ENCODE results near the gene ARID3B. TPM values are rescaled to one million over a fixed set of nuclear protein-coding genes. Genes with fewer than 3 reads are reported as not detected.

ARID3B gene
- total RNA-seq, 1 experiment from 2014 or later = 101 TPM

DNA sequence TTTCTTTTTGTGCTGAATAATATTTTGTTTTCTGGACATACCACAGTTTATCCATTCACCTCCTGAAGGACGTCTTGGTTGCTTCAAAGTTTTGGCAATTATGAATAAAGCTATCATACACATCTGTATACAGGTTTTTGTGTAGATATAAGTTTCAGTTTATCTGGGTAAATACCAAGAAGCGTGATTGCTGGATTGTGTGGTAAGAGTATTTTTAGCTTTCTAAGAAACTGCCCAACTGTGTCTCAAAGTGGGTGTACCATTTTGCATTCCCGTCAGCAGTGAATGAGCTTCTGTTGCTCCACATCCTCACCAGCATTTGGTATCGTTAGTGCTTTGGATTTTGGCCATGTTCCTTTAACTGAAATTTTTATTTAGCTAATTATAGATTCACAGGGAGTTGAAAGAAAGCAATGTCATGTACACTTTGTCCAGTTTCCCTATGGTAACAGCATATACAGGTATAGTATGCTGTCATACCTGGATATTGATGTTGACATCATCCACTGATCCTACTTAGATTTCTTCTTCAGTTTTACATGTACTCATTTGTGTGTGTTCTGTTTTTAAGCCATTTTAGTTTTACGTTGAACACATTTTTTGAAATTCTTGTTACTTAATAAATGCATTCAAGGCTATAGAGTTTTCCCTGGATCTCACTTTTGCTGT, 11.9 kb downstream of the ARID3B start:
- H2BK12ac ChIP-seq (ENCODE audit: insufficient read length, low read depth, low read length) = no peak overlapping the region
- no CpG with 5 or more reads among the region's 5 CpGs for WGBS (ENCODE audit: extremely low coverage, insufficient read length, low lambda C conversion rate)
- no peaks in the 10 kb centered on the region for H3K27me3 ChIP-seq (ENCODE audit: insufficient read depth, low read length)
- H2AFZ ChIP-seq (ENCODE audit: low read length) = no peak overlapping the region
- H3K27me3 Mint-ChIP-seq (ENCODE audit: low read depth) = no peaks in the 10 kb centered on the region
- TF ChIP-seq, protein P1, sequence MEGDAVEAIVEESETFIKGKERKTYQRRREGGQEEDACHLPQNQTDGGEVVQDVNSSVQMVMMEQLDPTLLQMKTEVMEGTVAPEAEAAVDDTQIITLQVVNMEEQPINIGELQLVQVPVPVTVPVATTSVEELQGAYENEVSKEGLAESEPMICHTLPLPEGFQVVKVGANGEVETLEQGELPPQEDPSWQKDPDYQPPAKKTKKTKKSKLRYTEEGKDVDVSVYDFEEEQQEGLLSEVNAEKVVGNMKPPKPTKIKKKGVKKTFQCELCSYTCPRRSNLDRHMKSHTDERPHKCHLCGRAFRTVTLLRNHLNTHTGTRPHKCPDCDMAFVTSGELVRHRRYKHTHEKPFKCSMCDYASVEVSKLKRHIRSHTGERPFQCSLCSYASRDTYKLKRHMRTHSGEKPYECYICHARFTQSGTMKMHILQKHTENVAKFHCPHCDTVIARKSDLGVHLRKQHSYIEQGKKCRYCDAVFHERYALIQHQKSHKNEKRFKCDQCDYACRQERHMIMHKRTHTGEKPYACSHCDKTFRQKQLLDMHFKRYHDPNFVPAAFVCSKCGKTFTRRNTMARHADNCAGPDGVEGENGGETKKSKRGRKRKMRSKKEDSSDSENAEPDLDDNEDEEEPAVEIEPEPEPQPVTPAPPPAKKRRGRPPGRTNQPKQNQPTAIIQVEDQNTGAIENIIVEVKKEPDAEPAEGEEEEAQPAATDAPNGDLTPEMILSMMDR (conservative IDR thresholded peaks at IDR 0.05) = no peak
- no peak overlapping the region for H2AK5ac ChIP-seq (ENCODE audit: insufficient read length, low read length)
- no peak overlapping the region for H3K14ac ChIP-seq (ENCODE audit: insufficient read depth, low read length)
- no peak overlapping the region for H4K91ac ChIP-seq (ENCODE audit: insufficient read length, low read depth, low read length)
- H3K23ac ChIP-seq (ENCODE audit: insufficient read length, low read depth, low read length) = no peak overlapping the region
- no peak overlapping the region for H3K4ac ChIP-seq (ENCODE audit: low read depth, low read length)
- peaks cover 3 to 8% of the 10 kb centered on the region in 2 experiments; a peak in 3 of 4 replicates for H3K4me1 Mint-ChIP-seq
- H2BK15ac ChIP-seq (ENCODE audit: low read depth, low read length) = no peak overlapping the region
- H4K8ac ChIP-seq (replicated peaks; ENCODE audit: insufficient read length, low read depth, low read length) = no peak overlapping the region
- no peaks in the 10 kb centered on the region for H3K9me3 Mint-ChIP-seq
- H3K27ac ChIP-seq (ENCODE audit: insufficient read length, low read depth, low read length) = no peak overlapping the region
- H3K23me2 ChIP-seq (ENCODE audit: insufficient read length, low read depth, low read length, poor library complexity, severe bottlenecking) = no peaks in the 10 kb centered on the region
- H3T11ph ChIP-seq (ENCODE audit: low read length) = no peak overlapping the region
- H3K4me1 ChIP-seq (ENCODE audit: insufficient read depth, low read length) = no peaks in the 10 kb centered on the region
- H2BK120ac ChIP-seq (ENCODE audit: low read depth, low read length, poor library complexity, severe bottlenecking) = no peak overlapping the region
- H3K4me3 Mint-ChIP-seq = no peak overlapping the region
- peaks cover 13% of the 10 kb centered on the region for H3K79me1 ChIP-seq (ENCODE audit: insufficient read depth, low read depth, low read length, poor library complexity, severe bottlenecking)
- no peak overlapping the region for H4K5ac ChIP-seq (ENCODE audit: insufficient read length, low read depth, low read length)
- H4K20me1 ChIP-seq (ENCODE audit: control insufficient read depth, insufficient read depth, insufficient read length) = no peaks in the 10 kb centered on the region
- H3K18ac ChIP-seq (ENCODE audit: insufficient read length, low read depth, low read length) = no peak overlapping the region
- H3K79me2 ChIP-seq (ENCODE audit: insufficient read depth, low read length) = peaks cover 25% of the 10 kb centered on the region; the same call in 1 of the 2 replicates
- peak overlapping the region in 1 of 3 experiments; percentile 68; a peak in 1 of 7 replicates for H3K27ac Mint-ChIP-seq
- no peak overlapping the region for H3K9ac ChIP-seq (ENCODE audit: extremely low read depth, insufficient read length, low read length)
- DNase-seq = no peak
- H3K56ac ChIP-seq (ENCODE audit: insufficient read length, low read depth, low read length) = no peak overlapping the region
- H3K9me3 ChIP-seq (ENCODE audit: control insufficient read depth, low read depth, low read length) = no peaks in the 10 kb centered on the region
- H2BK5ac ChIP-seq (ENCODE audit: insufficient read length, low read length) = no peak overlapping the region
- peaks cover 29 to 74% (median 74%) of the 10 kb centered on the region in 3 experiments for H3K36me3 Mint-ChIP-seq (ENCODE audit: insufficient read depth in 1 of 3, low read depth in 3 of 3)
- H2BK20ac ChIP-seq (ENCODE audit: low read depth, low read length, poor library complexity, severe bottlenecking) = no peak overlapping the region
- no peak overlapping the region for H3K4me2 ChIP-seq (ENCODE audit: insufficient read depth, insufficient read length, low read length)
